HG02571 (cell line): ENCODE results near the gene GFPT2.

Experiments
- ATAC-seq: cut with Tn5 transposase; IDR thresholded peaks from one replicate; pipeline ENCODE4 v1.9.1; 2021; ENCODE audit warnings: mild to moderate bottlenecking, moderate library complexity; ENCODE audit not compliant: unreplicated experiment

Gene GFPT2

DNA sequence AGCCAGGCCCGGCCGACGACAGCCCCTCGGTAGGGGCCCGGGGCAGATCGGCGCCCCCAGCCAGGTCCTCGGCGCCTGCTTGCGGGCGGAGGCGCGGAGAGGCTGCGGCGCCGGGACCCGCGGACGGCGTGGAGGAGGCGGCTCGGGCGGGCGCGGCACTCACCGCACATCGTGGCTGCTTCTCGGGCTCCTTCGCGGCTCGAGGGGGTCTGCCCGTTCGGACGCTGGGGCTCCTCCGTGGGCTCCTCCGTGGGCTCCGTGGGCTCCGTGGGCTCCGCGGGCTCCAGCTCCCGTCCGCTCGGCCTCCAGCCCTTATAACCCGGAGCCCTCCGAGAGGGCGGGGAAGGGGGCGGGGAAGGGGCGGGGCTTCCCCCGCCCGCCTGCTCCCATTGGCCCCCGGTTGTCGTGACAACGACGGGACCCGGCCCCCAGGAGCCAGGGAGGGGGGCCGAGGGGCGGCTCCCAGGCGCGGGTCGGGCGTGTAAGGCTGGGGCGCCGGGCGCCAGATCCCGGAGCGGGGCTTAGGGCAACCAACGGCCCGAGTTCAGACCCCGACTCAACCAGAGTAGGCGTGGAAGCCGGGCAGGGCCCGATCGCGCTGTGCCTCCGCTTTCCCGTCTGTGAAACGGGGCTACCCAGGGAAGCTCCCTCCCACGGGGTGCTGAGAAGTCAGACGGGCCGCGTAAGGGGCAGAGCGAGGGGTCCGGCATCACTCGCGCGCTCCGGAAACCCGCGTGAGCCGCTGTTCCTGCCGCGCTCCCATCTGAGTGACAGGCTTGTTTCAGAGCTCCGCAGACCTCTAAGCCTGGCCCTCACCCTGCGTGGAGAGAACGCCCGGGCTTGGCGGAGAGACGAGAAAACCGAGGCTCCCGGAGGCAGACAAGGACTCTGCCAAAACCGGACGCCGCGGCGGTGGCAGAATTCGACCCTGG lies at the start of gene GFPT2:
Gene GFPT2 (minus strand): TSS at position 289 of the 932 bp plus-strand sequence. CDS start 119 bp downstream, at position 170.
- peak; percentile 81 for ATAC-seq

DNA sequence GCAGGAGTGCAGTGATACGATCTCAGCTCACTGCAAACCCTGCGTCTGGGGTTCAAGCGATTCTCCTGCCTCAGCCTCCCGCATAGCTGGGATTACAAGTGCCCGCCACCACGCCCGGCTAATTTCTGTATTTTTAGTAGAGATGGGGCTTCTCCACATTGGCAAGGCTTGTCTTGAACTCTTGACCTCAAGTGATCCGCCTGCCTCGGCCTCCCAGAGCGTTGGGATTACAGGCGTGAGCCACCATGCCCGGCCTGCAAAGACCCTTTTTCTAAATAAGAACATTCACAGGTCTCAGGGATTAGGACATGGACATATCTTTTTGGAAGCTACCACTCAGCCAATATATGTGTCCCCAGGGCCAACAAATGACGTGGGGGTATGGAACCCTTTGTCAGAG lies 49.6 kb upstream of the GFPT2 start:
- no peak for ATAC-seq

DNA sequence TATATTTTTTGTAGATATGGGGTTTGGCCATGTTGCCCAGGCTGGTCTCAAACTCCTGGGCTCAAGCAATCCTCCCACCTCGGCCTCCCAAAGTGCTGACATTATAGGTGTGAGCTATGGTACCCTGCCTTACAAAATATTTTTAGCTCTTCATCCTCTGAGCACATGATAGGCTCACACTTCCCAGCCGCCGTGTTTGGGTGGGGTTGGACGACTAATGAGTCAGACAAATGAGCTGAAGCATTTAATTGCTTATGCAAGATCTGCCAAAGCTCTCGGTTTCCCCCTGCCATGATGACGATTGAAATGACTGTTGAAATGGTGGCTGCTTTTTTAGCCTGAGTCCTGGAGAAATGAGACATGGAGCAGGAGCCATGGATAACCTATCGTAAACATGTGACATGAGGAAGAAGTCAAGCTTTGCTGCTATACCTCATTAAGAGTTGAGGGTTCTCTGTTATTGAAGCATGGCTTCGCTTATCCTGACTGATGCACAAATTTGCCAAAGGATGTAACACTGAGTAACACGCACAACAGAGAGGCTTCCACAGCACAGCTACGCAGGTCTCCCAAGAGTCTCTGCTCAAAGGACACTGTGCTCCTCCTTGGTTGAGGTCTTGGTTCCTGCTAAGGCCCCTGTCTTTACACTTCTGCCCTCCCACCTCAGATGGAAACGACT lies 48.2 kb upstream of the GFPT2 start:
- ATAC-seq: no peak

DNA sequence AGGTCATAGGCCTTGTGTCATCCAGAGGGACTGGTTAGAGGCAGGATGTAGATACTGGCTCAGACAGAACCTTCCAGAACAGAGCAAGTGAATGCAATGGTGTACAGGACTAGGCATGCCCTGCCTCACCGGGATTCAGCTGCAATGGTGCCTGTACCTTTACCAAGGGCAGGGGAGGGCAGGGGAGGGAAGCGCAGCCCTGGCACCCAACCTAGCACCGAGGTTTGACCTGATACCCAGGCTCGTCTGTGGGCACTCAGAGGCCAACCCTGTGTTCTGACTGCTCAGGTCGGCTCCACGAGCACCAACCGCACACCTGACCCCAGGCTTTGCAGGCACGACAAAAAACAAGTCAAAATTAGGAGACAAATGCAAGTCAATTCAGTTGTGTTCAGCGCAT lies 47.3 kb upstream of the GFPT2 start:
- ATAC-seq: no peak

DNA sequence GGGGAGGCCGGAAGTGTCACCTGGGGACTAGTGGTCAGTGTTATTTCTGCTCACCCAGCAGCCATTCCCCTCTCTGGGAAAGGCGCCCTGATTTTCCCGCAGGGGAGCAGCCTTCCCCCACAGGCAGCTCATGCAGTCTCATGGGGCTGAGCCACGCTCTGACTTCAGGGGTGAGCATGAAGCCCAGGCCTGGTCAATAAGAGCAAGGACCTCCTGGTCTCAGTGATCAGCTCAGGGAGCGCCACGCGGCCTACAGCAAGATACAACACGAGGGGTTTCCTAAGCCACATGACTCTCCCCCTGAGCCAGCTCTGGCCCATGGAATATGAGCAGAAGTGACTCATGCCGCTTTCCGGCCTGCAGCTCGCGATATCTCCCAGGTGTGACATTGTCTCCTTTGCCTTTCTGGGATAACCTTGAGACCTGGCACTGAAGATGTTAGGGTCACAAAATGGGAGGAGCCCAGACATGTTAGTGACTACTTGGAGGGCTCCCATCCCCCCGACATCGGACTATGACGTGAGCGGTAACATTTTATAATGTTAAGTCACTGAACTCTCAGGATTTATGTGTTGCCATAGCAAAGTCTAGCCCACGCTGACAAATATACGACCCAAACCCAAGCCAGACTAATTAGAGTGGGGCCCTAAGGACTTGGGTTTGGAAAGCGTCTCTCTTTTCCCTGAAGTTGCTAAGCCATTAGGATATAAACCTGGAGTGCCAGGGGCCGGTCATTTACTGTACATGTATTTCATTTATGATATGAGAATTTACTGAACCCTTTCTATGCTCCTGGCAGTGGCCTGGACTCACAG lies 46.5 kb upstream of the GFPT2 start:
- ATAC-seq: no peak

DNA sequence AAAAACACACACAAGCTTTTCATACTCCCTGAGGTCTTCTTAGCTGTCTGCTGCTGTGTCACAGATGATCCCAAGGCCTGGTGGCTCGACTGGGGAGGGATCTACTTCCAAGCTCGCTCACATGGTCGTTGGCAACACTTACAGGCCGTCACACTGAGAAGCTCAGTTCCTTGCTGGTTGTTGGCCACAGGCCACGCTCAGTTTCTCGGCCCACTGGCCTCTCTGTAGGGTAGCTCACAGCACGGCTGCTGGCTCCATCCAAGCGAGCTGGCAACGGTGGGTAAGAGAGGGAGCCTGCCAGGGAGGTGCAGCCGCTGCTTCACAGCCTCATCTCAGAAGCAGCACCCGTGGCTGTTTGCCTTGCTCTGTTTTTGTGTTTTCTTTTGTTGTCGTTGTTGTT lies 43.8 kb upstream of the GFPT2 start:
- no peak for ATAC-seq

DNA sequence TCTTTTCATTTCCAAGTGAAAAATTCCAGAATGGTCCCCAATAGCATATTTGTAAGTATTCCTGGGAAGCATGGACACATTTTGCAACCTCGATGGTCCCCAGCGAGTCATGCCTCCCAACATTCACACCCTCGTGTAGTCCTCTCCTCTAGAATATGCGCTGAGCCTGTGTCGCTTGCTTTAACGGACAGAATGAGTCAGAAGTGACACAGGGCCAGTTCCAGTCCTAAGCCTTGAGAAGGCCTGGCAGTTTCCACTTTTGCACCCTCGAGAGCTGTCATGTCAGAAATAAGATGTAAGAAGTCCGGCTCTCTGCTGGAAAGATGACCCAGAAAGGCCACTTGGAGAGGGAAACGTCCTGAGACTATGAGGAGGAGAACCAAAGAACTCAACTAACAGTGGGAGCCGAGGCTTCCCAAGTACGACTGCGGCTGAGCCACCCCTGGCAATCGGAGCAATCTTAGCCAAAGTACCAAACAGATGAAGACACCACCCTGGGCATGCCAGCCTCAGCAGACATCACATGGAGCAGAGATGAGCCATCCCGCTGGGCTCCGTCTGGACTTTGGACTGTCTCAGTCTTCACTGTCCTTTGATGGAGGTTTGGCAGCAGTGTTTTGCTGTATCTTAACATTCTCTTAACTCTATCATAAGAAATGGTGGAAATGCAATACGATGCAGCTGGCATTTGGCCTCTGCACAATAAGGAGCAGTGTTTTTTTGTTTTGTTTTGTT lies 42.6 kb upstream of the GFPT2 start:
- ATAC-seq: no peak

DNA sequence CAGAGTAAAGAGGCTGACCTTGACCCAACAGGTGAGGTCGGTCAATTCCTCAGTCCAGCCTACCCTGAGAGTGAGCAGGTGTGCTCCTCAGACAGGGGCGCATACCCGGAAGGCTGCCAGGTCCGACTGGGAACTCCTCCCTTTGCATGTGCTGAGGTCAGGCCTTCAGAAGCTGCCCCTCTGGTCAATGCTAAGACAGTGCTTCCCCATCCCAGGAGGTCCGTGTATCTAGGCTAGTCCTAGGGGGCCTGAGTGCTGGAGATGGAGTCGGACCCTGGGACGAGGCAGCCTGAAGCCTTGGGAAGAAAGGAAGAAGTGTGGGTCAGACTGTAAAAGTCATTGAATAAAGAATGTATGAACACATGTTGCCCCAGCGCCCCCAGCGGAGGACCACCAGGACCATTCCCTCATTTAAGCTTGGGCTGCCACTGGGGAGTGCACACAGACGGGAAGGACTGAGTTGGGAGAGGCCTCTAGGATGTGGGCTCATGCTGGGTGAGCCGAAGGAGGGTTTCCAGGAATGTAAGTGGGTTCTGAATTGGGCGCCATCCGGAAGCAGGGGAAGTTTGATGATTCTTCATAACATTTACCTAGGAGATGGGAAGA lies 41.0 kb upstream of the GFPT2 start:
- ATAC-seq: no peak

DNA sequence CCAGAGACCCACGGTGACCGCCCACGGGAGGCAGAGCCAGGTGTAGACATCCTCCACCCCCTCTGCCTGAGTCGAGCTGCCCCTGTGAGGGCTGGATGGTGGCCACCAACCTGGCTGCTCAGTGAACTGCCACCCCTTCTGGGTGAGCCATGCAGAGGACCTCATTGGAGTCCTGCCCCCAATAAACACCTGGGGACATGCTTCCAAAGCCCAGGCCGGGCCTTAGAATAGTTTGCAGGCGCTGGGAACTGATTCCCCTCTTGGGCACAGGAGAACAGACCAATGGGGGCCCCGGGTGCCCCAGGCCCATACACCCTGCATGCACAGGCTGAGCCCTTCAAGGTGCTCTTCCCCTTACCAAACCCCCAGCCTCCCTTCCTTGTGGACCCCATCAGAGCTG lies 38.1 kb upstream of the GFPT2 start:
- no peak for ATAC-seq

DNA sequence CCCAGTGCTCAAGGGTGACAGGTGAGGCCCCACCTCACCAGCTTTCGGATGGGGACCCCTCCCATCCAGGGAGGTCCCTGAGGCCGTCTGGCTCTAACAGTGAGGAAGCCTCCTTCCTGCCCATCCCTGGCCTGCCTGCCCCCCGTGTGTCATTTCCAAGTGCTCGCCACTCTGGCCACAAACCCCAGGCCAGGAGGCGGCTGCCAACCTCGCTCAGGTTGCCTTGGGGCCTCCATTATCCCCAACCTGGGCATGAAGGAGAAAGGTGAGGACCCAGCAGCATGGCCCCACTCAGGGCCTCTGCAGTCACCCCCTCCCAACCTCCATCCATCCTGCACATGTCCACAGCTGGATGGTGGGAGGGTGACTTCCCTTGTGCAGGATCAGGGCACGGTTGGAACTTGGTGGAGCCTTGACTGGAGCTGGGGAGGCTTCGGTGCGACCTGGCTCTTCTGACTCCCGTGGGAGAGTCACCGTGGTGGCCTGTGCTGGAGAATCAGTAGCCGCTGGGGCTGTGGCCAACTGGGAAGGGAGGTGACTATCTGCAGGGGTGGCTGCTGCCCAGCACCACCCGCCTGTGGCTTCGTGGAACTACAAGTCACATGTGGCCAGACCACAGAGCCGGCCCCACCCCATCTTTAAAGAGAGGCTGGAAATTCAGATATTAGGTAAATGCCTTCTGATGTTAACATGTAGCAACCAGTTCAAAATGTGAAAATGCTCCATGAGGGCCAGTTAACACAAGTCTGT lies 37.5 kb upstream of the GFPT2 start:
- ATAC-seq: no peak

DNA sequence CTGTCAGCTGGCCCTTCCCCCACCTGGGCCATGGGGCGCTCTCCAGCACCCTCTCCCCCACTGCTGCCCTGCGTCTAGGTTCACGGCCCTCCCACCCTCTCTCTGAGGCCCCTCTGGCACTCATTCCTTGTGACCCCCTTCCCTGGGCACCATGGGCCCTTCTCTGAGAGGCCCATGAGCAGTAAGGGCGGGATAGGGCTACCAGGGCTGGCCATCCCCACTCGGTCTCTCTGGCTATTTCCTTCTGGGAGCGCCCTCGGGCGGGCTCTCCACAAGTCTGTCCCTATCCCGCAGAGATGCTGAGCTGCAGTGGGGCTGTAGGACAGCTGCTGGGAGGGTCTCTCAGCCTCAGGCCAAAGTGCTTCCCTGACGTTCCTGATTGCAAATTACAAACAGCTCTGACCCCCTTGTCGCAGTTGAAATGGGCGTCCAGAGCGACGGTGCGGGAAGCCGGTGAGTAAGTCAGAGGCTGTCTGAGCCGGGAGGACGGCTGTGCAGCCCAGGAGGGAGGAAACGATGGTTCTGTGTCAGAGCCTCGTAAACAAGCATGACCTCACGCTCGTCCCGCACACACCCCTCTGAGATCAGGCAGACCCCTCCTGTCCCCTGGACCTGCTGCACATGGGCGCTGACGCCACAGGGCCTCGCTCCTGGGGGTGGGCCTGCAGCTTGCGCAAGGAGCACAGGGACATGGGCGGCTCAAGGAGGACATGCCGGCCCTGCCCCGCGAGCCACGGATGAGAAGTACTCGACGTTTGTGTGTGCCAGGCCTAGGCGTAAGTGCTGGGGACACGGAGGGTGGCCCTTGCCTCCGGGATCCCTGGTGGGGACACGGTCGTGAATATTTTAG lies 36.3 kb upstream of the GFPT2 start:
- ATAC-seq: no peak

DNA sequence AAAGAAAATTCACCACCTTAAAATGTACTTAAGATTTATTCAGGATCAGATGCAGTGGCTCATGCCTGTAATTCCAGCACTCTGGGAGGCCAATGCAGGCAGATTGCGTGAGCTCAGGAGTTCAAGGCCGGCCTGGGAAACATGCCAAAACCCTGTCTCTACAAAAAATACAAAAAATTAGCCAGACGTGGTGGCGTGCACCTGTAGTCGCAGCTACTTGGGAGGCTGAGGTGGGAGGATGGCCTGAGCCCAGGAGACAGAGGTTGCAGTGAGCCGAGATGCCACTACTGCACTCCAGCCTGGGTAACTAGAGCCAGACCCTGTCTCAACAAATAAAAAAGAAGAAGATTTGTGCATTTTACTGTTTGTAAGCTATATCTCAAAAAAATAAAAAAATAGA lies 34.7 kb upstream of the GFPT2 start:
- ATAC-seq: no peak

DNA sequence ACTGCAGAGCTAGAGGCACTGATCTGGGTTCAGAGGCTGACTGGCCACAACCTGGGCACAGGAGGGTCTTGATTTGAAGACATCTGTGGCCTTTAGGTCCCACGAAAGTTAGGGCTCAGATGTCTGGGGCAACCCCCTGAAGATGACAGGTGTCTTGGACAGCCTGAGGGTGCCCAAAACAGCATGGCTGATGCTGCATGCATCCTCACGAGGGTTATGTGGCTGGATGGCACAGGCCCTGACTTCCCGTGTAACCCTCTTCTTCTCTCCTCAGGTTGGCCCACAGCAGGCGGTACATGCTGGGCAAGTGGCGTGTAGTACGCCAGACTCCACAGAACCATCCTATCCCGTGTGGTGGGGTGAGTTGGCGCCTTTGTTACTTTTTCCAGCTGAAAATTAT lies 29.8 kb upstream of the GFPT2 start:
- no peak for ATAC-seq

DNA sequence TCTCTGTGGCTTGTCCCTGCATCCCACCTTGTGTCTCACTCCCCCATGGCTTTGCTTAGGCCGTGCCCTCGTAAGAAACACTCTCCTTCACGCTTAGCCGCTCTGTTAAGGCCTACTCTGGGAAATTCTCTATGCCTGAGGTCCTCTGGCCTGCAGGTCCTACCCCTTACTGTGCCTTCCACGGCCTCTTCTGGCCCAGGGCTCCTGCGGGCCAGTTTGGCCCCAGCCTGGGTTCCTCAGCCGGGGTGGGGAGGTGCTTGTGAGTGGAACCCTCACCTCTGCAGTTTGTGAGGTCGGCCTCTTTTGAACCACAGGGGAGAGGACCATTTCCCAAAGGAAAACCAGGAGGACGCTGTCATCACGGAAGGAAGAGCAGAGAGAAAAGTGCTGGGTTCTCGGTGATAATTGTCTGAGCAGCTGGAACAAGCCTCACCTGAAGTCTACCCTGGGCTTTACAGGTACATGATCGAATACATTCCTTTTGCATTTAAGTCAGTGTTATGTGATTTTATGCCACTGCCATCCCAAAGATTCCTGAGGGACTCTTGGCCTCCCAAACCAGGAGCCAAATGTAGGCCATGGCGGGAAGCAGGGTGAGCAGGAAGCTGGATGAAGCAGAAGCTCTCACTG lies 28.8 kb upstream of the GFPT2 start:
- ATAC-seq: no peak

DNA sequence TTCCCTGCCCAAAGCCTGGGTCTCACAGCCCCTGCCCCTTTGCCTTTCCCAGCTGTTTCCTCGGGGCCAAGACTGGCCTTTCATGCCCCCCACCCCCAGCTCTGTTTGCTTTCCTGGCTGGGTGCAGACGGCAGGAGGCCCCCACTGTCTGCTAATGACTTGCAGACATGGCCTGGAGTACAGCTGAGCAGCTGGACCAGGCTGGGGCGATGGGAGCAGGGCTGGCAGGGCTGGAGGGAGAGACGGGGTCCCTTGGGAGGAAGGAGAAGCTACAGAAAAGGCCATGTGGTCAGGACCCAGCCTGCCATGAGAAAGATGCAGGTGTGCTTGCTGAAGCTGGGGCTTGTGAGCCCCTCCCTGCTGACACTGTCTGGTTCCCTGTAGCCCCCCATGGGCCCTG lies 28.3 kb upstream of the GFPT2 start:
- no peak for ATAC-seq

DNA sequence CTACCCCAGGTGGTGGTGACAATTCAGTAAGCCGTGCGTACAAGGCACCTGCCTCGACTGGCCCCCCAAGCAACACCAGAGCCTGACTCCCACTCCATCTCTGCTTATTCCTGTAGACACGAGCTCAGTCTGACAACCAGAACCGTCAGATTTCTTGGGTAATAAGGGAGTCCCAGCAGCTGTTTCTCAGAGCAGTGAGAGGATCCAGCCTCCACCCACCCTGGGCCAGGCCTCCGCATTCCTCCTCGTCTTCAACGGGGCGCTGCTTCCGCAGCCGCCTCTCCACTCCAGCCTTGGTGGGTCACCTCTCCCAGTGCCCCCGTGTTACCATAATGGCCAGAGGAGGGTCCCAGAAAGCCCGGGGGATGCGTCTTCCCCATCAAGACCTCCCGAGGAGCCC lies 27.7 kb upstream of the GFPT2 start:
- no peak for ATAC-seq

DNA sequence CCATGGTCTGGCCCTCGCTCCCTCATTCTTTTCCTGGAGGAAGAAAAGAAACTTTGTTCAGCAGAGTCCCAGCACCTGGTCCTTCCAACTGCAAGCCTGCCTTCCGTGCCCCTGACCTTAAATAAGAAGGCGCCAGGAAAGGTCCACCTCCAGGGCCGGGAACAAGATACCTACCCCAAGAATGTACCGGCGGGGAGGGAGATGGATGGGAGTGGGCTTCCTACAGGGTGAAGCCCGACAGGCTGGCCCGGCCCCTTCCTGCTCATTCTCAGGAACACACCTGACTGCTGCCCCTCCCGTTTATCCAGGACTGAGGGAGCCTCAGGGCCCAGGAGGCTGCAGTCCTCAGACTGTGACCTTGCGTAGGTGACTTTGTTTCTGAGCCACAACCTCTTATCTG lies 27.3 kb upstream of the GFPT2 start:
- ATAC-seq: no peak

DNA sequence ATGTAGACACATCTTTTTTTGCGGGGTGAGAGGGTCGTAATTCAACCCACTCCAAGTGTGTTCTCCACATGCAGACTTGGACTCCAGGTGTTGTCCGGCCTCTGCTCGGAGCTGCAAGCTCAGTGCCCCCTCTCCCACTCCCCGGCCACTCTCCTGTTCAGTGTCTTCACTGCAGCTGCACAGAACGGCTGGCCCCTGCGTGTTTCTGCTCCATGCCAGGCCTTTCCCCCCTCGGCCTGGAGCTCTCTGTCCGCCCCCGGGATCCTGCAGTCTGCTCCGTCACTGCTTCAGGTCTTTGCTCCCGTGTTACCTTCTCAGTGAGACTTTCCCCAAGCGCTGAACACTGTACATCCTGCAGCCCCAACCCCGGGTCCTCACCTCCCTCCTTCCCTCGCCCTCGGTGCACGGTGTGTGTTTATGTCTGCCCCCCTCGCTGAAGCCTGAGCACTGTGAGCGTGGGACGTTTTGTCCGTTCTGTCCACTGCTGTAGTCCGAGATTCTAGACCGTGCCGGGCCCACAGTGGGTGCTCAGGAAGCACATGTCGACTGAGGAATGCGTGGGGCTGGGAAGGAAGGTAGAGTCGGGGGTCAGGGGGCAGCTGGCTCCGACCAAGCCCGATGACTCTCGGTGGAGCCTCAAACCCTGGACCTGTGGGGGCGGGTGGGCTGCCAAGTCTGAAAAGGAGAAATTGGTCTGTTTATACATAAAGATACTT lies 26.4 kb upstream of the GFPT2 start:
- ATAC-seq: no peak
